HG02623 (cell line): ENCODE data around the gene HOXB8.

ENCODE experiments used
- ATAC-seq: cut with Tn5 transposase; IDR thresholded peaks from one replicate; pipeline ENCODE4 v1.9.1; 2021; ENCODE audit warnings: moderate library complexity; ENCODE audit not compliant: unreplicated experiment

Gene HOXB8

GRCh38 chr17:48586355-48587258 lies 28.5 kb downstream of the HOXB8 start:
- no peak for ATAC-seq

GRCh38 chr17:48584223-48584741 lies 30.8 kb downstream of the HOXB8 start:
- no peak for ATAC-seq

GRCh38 chr17:48583708-48584222 lies 31.3 kb downstream of the HOXB8 start:
- no peak for ATAC-seq

- ATAC-seq = no peak
Observed at GRCh38 chr17:48582750-48583069, 32.4 kb downstream of the HOXB8 start.

GRCh38 chr17:48579760-48580554 lies 35.1 kb downstream of the HOXB8 start:
- no peak for ATAC-seq

GRCh38 chr17:48579471-48579759 lies 35.7 kb downstream of the HOXB8 start:
- no peak for ATAC-seq

GRCh38 chr17:48578616-48579470 lies 36.2 kb downstream of the HOXB8 start:
- ATAC-seq = no peak

- ATAC-seq = no peak
Observed at GRCh38 chr17:48577946-48578615, 37.0 kb downstream of the HOXB8 start, which contains the start of gene HOXB4. HOXB4 (minus strand) TSS chr17:48578350; CDS start chr17:48578319, 31 bp downstream.

GRCh38 chr17:48577330-48577945 lies 37.7 kb downstream of the HOXB8 start:
- no peak for ATAC-seq

- ATAC-seq = no peak
Observed at GRCh38 chr17:48576479-48577309, 38.4 kb downstream of the HOXB8 start.

- ATAC-seq = no peak
Observed at GRCh38 chr17:48575673-48576478, 39.2 kb downstream of the HOXB8 start.

GRCh38 chr17:48575066-48575582 lies 40.0 kb downstream of the HOXB8 start:
- no peak for ATAC-seq

GRCh38 chr17:48574505-48575065 lies 40.5 kb downstream of the HOXB8 start:
- no peak for ATAC-seq

- ATAC-seq = no peak
Observed at GRCh38 chr17:48571826-48572417, 43.2 kb downstream of the HOXB8 start.

GRCh38 chr17:48571024-48571818 lies 43.9 kb downstream of the HOXB8 start:
- no peak for ATAC-seq

- ATAC-seq = no peak
Observed at GRCh38 chr17:48570325-48571023, 44.6 kb downstream of the HOXB8 start.
